CD4-positive, CD25-positive, alpha-beta regulatory T cell (primary cell): ENCODE data around the gene ASPSCR1. TPM values are rescaled to one million over a fixed set of nuclear protein-coding genes. Genes with fewer than 3 reads are reported as not detected.
"Not testable (repeated sequence)": the region's sequence is repeated elsewhere in the genome, so short reads cannot be mapped to it uniquely, and the experiment has no call there.

Source experiments
- ATAC-seq, 2 donors: fragments of 150-1000 bp; cut with Tn5 transposase; one replicate each; pipeline ENCODE4 v1.10.0; 2021; ENCODE audit warnings: low read depth in 2 of 2, moderate number of reproducible peaks in 2 of 2, moderate library complexity in 1 of 2
- DNase-seq, 3 donors: peaks; one replicate each; pipeline versions ENCODE4 v3.0.0 to v3.0.0-alpha.2; 2012 to 2022; ENCODE audit warnings: mixed read lengths in 1 of 3
- H3K27ac ChIP-seq: one replicate; pipeline ENCODE4 v1.7.0; 2013; ENCODE audit warnings: mild to moderate bottlenecking, low read length; ENCODE audit not compliant: insufficient read depth, poor library complexity, severe bottlenecking
- H3K27me3 ChIP-seq: one replicate; pipeline ENCODE4 v1.7.0; 2013; ENCODE audit warnings: low read length; ENCODE audit not compliant: control insufficient read depth, insufficient read depth
- H3K36me3 ChIP-seq: one replicate; pipeline ENCODE4 v1.7.0; 2013; ENCODE audit warnings: mild to moderate bottlenecking, low read length, moderate library complexity; ENCODE audit not compliant: control insufficient read depth, insufficient read depth
- H3K4me1 ChIP-seq: 2 replicates; pipeline ENCODE4 v1.7.0; 2013; ENCODE audit warnings: mild to moderate bottlenecking, low read length; ENCODE audit not compliant: insufficient read depth, control insufficient read depth, poor library complexity, severe bottlenecking
- H3K4me3 ChIP-seq: one replicate; pipeline ENCODE4 v1.7.0; 2013; ENCODE audit warnings: low read depth, mild to moderate bottlenecking, low read length, moderate library complexity
- H3K9me3 ChIP-seq, 2 experiments: 1 replicate in 1 of 2; 2 replicates in 1 of 2; pipeline ENCODE4 v1.7.0; 2013; ENCODE audit warnings: low read length in 2 of 2, mild to moderate bottlenecking in 1 of 2, moderate library complexity in 1 of 2; ENCODE audit not compliant: control insufficient read depth in 2 of 2
- H3K27ac Mint-ChIP-seq, 3 donors: one replicate each; pipeline ENCODE4 v1.8.0; 2020 to 2022; ENCODE audit warnings: mild to moderate bottlenecking in 3 of 3, mixed read lengths in 3 of 3, moderate library complexity in 2 of 3
- H3K27me3 Mint-ChIP-seq: one replicate; pipeline ENCODE4 v1.8.0; 2022; ENCODE audit warnings: mild to moderate bottlenecking, mixed read lengths
- H3K36me3 Mint-ChIP-seq: one replicate; pipeline ENCODE4 v1.8.0; 2020; ENCODE audit warnings: mixed read lengths
- H3K4me1 Mint-ChIP-seq, 4 donors: one replicate each; pipeline ENCODE4 v1.8.0; 2020 to 2022; ENCODE audit warnings: mixed read lengths in 4 of 4, mild to moderate bottlenecking in 1 of 4
- H3K4me3 Mint-ChIP-seq, 4 donors: one replicate each; pipeline ENCODE4 v1.8.0; 2020 to 2022; ENCODE audit warnings: mild to moderate bottlenecking in 4 of 4, mixed read lengths in 4 of 4, moderate library complexity in 3 of 4
- H3K9me3 Mint-ChIP-seq, 7 donors: one replicate each; pipeline ENCODE4 v1.8.0; 2020 to 2022; ENCODE audit warnings: mixed read lengths in 7 of 7, mild to moderate bottlenecking in 3 of 7, moderate library complexity in 2 of 7
- polyA plus RNA-seq, 4 donors: library from polyadenylated mRNA; unstranded; fragments of 300-500 nt; fragmentation: Illumina TruSeq; gene quantifications; one replicate each; pipeline ENCODE4 v1.2.3, GENCODE V29; 2021
- total RNA-seq: library from RNA; stranded (reverse); gene quantifications from one replicate; pipeline ENCODE4 v1.2.3, GENCODE V29; 2022

ASPSCR1 gene
- total and polyA plus RNA-seq, 5 donors from 2014 or later = 25.2 to 41.4 (median 29.1) TPM

GRCh38 chr17:81948635-81949378 is 28.6 kb upstream of the ASPSCR1 start:
- Histone ChIP-seq H3K4me1 (peaks cover 7% of the 10 kb centered on the region), H3K36me3 (no peaks in the 10 kb centered on the region), H3K9me3 (no peaks in the 10 kb centered on the region), H3K4me3 (no peak overlapping the region), H3K27ac (no peak overlapping the region), H3K27me3 (no peaks in the 10 kb centered on the region)
- Mint-ChIP-seq H3K9me3 (no peaks in the 10 kb centered on the region), H3K4me3 (no peak overlapping the region), H3K36me3 (no peaks in the 10 kb centered on the region), H3K27me3 (peaks cover 8% of the 10 kb centered on the region), H3K4me1 (peaks cover 0 to 15% (median 0%) of the 10 kb centered on the region in 4 donors), H3K27ac (no peak overlapping the region)
- ATAC-seq (no peak), DNase-seq (no peak)

- Histone ChIP-seq H3K4me1 (peaks cover 7% of the 10 kb centered on the region), H3K9me3 (no peaks in the 10 kb centered on the region), H3K36me3 (no peaks in the 10 kb centered on the region), H3K27me3 (no peaks in the 10 kb centered on the region), H3K27ac (no peak overlapping the region), H3K4me3 (no peak overlapping the region)
- peaks cover 0 to 15% (median 0%) of the 10 kb centered on the region in 4 donors for H3K4me1 Mint-ChIP-seq
- no peak for DNase-seq
- no peaks in the 10 kb centered on the region for H3K9me3 Mint-ChIP-seq
- H3K36me3 Mint-ChIP-seq = no peaks in the 10 kb centered on the region
- peak overlapping the region in 1 of 3 donors; percentile 20 for H3K27ac Mint-ChIP-seq
- ATAC-seq = no peak
- H3K27me3 Mint-ChIP-seq = peaks cover 8% of the 10 kb centered on the region
- H3K4me3 Mint-ChIP-seq = no peak overlapping the region
Measured at GRCh38 chr17:81950501-81950900, 26.9 kb upstream of the ASPSCR1 start.

DNA sequence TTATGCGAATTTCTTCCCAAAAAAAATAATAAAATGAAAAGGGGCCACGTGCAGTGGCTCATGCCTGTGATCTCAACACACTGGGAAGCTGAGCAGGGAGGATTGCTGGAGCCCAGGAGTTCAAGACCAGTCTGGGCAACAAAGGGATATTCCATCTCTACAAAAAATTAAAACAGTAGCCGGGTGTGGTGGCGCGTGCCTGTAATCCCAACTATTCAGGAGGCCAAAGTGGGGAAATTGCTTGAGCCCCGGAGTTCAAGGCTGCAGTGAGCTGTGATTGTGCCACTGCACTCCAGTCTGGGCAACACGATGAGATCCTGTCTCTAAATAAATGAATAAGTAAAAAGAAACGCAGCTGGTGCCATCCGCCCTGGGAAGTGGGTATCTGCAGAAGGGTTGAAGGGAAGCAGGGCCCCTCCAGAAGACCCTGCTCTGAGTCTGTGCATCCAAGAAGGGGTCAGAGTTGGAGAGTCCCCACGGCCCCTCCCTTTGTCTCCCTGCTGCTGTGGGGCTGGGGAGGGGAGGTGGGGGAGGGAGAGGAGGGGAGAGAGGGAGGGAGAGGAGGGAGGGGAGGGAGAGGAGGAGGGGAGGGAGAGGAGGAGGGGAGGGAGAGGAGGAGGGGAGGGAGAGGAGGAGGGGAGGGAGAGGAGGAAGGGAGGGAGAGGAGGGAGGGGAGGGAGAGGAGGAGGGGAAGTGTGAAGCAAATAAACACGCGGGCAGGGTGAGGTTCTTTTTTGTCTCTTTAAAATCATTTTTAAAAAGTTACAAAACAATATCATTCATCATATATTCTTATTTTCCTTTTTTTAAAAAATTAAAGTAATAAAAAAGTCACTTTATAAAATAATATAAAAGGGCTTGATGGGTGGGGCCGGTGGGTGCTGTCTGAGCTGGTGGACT is 25.4 kb upstream of the ASPSCR1 start:
- H3K27ac ChIP-seq = no peak overlapping the region
- no peaks in the 10 kb centered on the region for H3K36me3 Mint-ChIP-seq
- peaks cover 0 to 15% (median 0%) of the 10 kb centered on the region in 4 donors for H3K4me1 Mint-ChIP-seq
- ATAC-seq (no peak), DNase-seq (no peak)
- H3K27me3 ChIP-seq = no peaks in the 10 kb centered on the region
- H3K27ac Mint-ChIP-seq = no peak overlapping the region
- H3K27me3 Mint-ChIP-seq = peaks cover 8% of the 10 kb centered on the region
- H3K4me3 ChIP-seq = no peak overlapping the region
- H3K36me3 ChIP-seq = no peaks in the 10 kb centered on the region
- no peaks in the 10 kb centered on the region for H3K9me3 ChIP-seq
- peaks cover 7% of the 10 kb centered on the region for H3K4me1 ChIP-seq
- peak overlapping the region in 1 of 4 donors; percentile 59 for H3K4me3 Mint-ChIP-seq
- H3K9me3 Mint-ChIP-seq = peaks cover 0 to 1% (median 0%) of the 10 kb centered on the region in 7 donors

GRCh38 chr17:81952792-81953228 is 24.6 kb upstream of the ASPSCR1 start:
- H3K4me3 ChIP-seq = no peak overlapping the region
- Mint-ChIP-seq H3K36me3 (no peaks in the 10 kb centered on the region), H3K27ac (no peak overlapping the region), H3K27me3 (peaks cover 8% of the 10 kb centered on the region), H3K9me3 (peaks cover 0 to 1% (median 0%) of the 10 kb centered on the region in 7 donors), H3K4me3 (no peak overlapping the region), H3K4me1 (peaks cover 0 to 17% (median 0%) of the 10 kb centered on the region in 4 donors)
- no peaks in the 10 kb centered on the region for H3K9me3 ChIP-seq
- no peak for DNase-seq
- H3K27ac ChIP-seq = no peak overlapping the region
- H3K27me3 ChIP-seq = no peaks in the 10 kb centered on the region
- no peaks in the 10 kb centered on the region for H3K36me3 ChIP-seq
- no peak for ATAC-seq
- peaks cover 7% of the 10 kb centered on the region for H3K4me1 ChIP-seq

GRCh38 chr17:81953443-81953842 is 24.0 kb upstream of the ASPSCR1 start:
- not testable (repeated sequence) for H3K27ac Mint-ChIP-seq, H3K4me3 Mint-ChIP-seq, H3K9me3 Mint-ChIP-seq

DNA sequence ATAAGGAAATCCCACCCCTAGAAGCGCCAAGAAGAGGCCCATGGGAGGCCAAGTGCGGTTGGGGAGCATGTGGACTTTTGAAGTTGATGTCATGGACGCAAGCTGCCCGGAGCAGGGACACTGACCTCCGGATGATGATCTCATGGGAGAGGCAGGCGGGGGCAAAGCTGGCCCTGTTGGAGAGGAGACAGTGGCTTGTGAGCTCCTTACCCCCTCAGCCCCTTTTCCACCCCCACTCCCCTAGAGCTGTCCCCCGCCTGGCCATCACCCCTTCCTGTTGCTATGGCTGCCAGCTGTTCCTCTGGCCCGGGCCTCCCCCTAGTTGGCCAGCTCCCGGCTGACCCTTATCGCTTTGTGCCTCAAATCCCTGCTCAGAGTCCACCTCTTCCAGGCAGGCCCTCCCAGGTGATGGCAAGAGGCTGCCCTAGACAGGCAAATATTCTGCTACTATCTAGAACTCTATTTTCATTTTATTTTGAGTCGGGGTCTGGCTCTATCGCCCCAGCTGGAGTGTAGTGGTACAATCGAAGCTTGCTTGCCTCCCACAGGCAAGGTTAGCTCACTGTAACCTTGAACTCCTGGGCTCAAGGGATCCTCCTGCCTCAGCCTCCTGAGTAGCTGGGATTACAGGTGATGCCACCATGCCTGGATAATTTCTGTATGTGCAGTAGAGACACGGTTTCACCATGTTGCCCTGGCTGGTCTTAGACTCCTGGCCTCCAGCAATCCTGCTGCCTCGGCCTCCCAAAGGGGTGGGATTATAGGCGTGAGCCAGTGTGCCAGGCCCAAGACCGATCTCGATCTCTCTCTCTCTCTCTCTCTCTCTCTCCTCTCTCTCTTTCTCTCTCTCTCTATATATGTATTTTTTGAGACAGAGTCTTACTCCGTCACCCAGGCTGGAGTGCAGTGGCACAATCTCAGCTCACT is 23.0 kb upstream of the ASPSCR1 start:
- Mint-ChIP-seq H3K4me3 (no peak overlapping the region), H3K27ac (no peak overlapping the region), H3K9me3 (peaks cover 0 to 1% (median 0%) of the 10 kb centered on the region in 7 donors), H3K36me3 (no peaks in the 10 kb centered on the region), H3K27me3 (peaks cover 13% of the 10 kb centered on the region), H3K4me1 (peaks cover 0 to 24% (median 0%) of the 10 kb centered on the region in 4 donors)
- peaks cover 13% of the 10 kb centered on the region for H3K4me1 ChIP-seq
- no peaks in the 10 kb centered on the region for H3K9me3 ChIP-seq
- ATAC-seq (no peak), DNase-seq (no peak)
- no peaks in the 10 kb centered on the region for H3K36me3 ChIP-seq
- no peak overlapping the region for H3K27ac ChIP-seq
- peaks cover 5% of the 10 kb centered on the region for H3K27me3 ChIP-seq
- no peak overlapping the region for H3K4me3 ChIP-seq

More at GRCh38 chr17:81953443-81953842, 24.0 kb upstream of the ASPSCR1 start:
- not testable (repeated sequence) for H3K36me3 ChIP-seq, H3K27me3 ChIP-seq, H3K27me3 Mint-ChIP-seq, H3K36me3 Mint-ChIP-seq, H3K4me3 ChIP-seq, ATAC-seq, H3K9me3 ChIP-seq, H3K27ac ChIP-seq, H3K4me1 ChIP-seq
- H3K4me1 Mint-ChIP-seq = peaks cover 0 to 18% (median 0%) of the 10 kb centered on the region in 4 donors
- DNase-seq = peak in 1 of 3 donors; percentile 35

- Histone ChIP-seq H3K9me3 (no peaks in the 10 kb centered on the region), H3K36me3 (no peaks in the 10 kb centered on the region), H3K27me3 (peaks cover 5% of the 10 kb centered on the region), H3K4me1 (peaks cover 18% of the 10 kb centered on the region), H3K4me3 (no peak overlapping the region), H3K27ac (no peak overlapping the region)
- Mint-ChIP-seq H3K4me3 (no peak overlapping the region), H3K4me1 (peaks cover 0 to 24% (median 0%) of the 10 kb centered on the region in 4 donors), H3K27me3 (peaks cover 13% of the 10 kb centered on the region), H3K9me3 (peaks cover 0 to 1% (median 0%) of the 10 kb centered on the region in 7 donors), H3K36me3 (no peaks in the 10 kb centered on the region), H3K27ac (no peak overlapping the region)
- ATAC-seq = no peak
- DNase-seq = no peak
Measured at GRCh38 chr17:81955058-81955681, 22.3 kb upstream of the ASPSCR1 start.
